AG08395 (cell line): ENCODE results near the gene CTSD.
"Not testable (repeated sequence)": the region's sequence is repeated elsewhere in the genome, so short reads cannot be mapped to it uniquely, and the experiment has no call there.

Experiments used
- DNase-seq: peaks from one replicate; pipeline ENCODE4 v3.0.0; 2012; ENCODE audit warnings: mixed read lengths, low spot score

The CTSD gene

GRCh38 chr11:1770061-1770460, 6.3 kb upstream of the CTSD start:
- DNase-seq: no peak

GRCh38 chr11:1769304-1769936, 5.7 kb upstream of the CTSD start:
- DNase-seq: not testable (repeated sequence)

- no peak for DNase-seq
Observed at GRCh38 chr11:1768141-1768469, 4.4 kb upstream of the CTSD start.

GRCh38 chr11:1767399-1768140, 3.8 kb upstream of the CTSD start:
- DNase-seq: no peak

GRCh38 chr11:1766719-1767398, 3.1 kb upstream of the CTSD start:
- DNase-seq: no peak

GRCh38 chr11:1765871-1766718, 2.4 kb upstream of the CTSD start:
- no peak for DNase-seq

GRCh38 chr11:1763336-1763795, 361 bp downstream of the CTSD start:
- no peak for DNase-seq

GRCh38 chr11:1762537-1763302, 1.0 kb downstream of the CTSD start:
- DNase-seq: peak; percentile 32

GRCh38 chr11:1761857-1762536, 1.7 kb downstream of the CTSD start:
- DNase-seq: no peak

- no peak for DNase-seq
Observed at GRCh38 chr11:1761110-1761856, 2.4 kb downstream of the CTSD start.

GRCh38 chr11:1760351-1761109, 3.2 kb downstream of the CTSD start:
- peak; percentile 92 for DNase-seq

GRCh38 chr11:1759851-1760220, 3.9 kb downstream of the CTSD start:
- no peak for DNase-seq

GRCh38 chr11:1759151-1759850, 4.4 kb downstream of the CTSD start:
- no peak for DNase-seq

GRCh38 chr11:1758611-1759150, 5.0 kb downstream of the CTSD start:
- no peak for DNase-seq

- DNase-seq: no peak
Observed at GRCh38 chr11:1757861-1758610, 5.7 kb downstream of the CTSD start.

- no peak for DNase-seq
Observed at GRCh38 chr11:1756791-1757771, 6.6 kb downstream of the CTSD start.
